MM.1S (cell line): Measurements from ENCODE around the gene MAP1LC3B2.

Source experiments
- CTCF ChIP-seq: fragments of 300-600 bp; sonication (generic); IDR thresholded peaks from 2 replicates; pipeline ENCODE4 v1.5.1; 2016; ENCODE audit warnings: antibody characterized with exemption, low read length, mixed read lengths
- EZH2 ChIP-seq: fragments of 300-600 bp; sonication (generic); optimal IDR thresholded peaks from 2 replicates; pipeline ENCODE3; 2017; ENCODE audit warnings: low read depth, mild to moderate bottlenecking, antibody characterized with exemption, low read length, mixed read lengths
- EZH2phosphoT487 ChIP-seq: fragments of 300-600 bp; sonication (generic); IDR thresholded peaks from 2 replicates; pipeline ENCODE4 v1.6.1; 2018; ENCODE audit warnings: antibody characterized with exemption, low read length

DNA sequence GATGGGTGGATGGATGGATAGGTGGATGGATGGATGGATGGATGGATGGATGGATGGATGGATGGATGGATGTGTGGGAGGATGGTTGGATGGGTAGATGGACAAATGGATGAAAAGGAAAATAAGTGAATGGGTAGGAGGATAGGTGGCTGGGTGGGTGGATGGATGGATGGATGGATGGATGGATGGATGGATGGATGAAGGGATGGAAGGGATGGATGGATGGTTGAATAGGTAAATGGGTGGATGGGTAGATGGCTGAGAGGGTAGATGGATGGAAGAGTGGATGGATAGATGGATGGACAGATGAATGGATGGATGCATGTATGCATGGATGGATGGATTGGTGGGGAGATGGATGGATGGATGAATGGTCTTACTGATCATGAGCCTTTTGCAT, 36.5 kb downstream of the MAP1LC3B2 start:
- TF ChIP-seq CTCF, result no peak
- TF ChIP-seq EZH2, result no peak
- TF ChIP-seq EZH2phosphoT487, result no peak
